ENCODE results near the gene SLC7A6.

DNA sequence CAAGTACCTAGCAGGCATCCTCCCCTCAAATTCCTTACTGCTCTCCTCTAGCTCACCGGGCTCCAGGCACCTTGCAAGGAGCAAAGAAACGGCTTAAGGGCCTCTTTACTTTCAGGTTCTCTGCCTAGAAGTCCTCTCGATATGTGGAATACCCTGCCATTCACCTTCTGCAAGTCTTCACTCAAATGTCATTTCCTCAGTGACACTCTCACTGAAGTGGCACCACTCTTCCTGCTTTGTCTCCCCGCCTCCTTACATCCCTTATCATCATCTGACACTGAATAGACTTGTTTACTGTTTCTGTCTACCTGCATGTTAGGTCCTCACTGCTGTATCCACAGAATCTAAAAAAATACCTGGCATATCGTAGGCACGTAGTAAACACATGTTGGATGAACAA lies 45.5 kb downstream of the SLC7A6 start:
- TF ChIP-seq, protein P1, sequence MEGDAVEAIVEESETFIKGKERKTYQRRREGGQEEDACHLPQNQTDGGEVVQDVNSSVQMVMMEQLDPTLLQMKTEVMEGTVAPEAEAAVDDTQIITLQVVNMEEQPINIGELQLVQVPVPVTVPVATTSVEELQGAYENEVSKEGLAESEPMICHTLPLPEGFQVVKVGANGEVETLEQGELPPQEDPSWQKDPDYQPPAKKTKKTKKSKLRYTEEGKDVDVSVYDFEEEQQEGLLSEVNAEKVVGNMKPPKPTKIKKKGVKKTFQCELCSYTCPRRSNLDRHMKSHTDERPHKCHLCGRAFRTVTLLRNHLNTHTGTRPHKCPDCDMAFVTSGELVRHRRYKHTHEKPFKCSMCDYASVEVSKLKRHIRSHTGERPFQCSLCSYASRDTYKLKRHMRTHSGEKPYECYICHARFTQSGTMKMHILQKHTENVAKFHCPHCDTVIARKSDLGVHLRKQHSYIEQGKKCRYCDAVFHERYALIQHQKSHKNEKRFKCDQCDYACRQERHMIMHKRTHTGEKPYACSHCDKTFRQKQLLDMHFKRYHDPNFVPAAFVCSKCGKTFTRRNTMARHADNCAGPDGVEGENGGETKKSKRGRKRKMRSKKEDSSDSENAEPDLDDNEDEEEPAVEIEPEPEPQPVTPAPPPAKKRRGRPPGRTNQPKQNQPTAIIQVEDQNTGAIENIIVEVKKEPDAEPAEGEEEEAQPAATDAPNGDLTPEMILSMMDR (IDR thresholded peaks at IDR 0.05), result no peak
- TF ChIP-seq POLR2A (IDR thresholded peaks at IDR 0.05), result no peak

Data from thyroid gland (tissue), 4 donors.